Right ventricle myocardium superior (tissue), 1 donor: ENCODE results near the gene PAPPA2. TPM values are rescaled to one million over a fixed set of nuclear protein-coding genes. Genes with fewer than 3 reads are reported as not detected.

Source experiments
- ATAC-seq: fragments of 200-7000 bp; cut with Tn5 transposase; one replicate; pipeline ENCODE4 v1.9.1; 2020; ENCODE audit warnings: mild to moderate bottlenecking; ENCODE audit not compliant: poor library complexity
- DNase-seq: peaks from one replicate; pipeline ENCODE4 v3.0.0-alpha.2; 2020
- intact Hi-C: fragments of 100-400 bp; cut with DNase I; formaldehyde crosslinking; loops from one replicate; pipeline ENCODE4 v1.11.2; 2022
- total RNA-seq: library from RNA; stranded (reverse); fragmentation: NEBNext Ultra II Directional; extraction: Animal tissue kit (Norgen Biotek cat#: 25700); gene quantifications from one replicate; pipeline ENCODE4 v1.2.1, GENCODE V29; 2021
- donor health status: DM: no; HTN: yes; CAD: no; lungs with severe emphysema.

Gene PAPPA2
- total RNA-seq, 1 donor from 2014 or later = 0.32 TPM

DNA sequence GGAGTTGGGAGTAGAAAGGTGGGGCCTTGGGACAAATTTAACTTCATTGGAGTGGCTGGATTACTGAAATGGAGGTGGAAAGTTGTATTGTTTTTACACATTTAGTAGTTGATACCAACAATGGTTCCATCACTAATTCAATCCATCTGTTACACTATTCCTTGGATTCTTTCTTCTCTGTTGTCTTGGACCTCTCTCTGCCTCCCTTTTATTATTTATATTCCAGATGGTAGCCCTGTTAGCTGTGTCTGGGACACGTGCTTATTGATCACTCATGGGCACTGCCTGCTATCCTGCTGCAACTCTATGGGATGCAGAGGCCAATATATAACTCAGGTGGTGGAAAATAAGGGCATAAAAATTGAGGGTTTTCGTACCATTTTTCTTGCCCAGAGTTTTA is 346.3 kb downstream of the PAPPA2 start:
- intact Hi-C loops = no loop called here

DNA sequence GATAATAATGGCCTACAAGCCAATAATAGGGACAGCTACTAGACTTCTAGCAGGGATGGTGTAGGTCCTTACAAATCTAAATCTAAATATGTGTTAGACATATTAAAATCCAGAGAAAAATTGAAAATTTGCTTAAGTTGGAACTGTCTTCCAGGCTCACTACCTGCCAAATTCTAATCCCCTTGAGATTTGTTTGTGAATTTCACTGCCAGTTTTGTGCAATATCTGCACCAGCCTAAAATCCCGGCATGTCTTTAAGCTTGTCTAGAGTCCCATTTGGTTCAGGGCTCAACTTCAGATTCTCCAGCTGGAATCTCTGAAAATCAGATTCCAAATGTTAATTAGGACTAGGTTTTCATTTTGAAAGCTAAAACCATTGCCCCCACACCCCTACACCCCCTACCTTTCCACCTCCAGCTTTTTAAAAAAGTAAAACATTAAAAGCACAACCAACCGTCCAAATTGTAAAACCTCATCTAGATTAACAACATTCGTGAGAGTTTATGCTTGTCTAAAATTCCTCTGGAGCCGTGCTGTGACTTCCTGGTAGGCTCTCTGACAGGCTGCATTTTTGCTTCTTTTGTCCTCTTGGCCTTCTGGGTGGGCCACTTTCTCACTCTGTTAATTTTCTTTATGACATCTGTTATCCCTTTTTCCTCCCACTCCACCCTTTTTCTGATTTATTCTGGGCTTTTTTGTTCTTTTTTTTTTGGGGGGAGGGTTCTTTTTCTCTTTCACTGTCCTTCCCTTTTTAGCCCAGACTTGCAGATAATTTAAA is 348.7 kb downstream of the PAPPA2 start:
- ATAC-seq (no peak), DNase-seq (no peak)
- intact Hi-C loops = no loop called here

More for the DNA sequence above, 346.3 kb downstream of the PAPPA2 start:
- DNase-seq (no peak), ATAC-seq (no peak)

DNA sequence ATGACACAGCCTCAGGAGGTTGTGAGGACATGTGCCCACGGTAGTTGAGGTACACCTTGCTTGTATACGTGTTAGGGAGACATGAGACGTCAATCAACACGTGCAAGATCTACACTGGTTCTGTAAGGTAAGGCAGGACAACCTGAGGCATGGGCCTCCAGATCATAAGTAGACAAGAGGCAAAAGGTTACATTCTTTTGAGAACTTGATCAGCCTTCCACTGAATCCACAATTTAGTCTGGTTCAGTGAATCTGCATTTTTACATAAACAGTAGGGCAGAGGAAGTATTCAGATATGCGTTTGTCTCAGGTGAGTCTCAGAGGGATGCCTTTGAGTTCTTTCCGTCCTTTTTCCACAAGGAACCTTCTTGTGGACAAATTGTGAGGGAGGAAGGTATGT is 352.6 kb downstream of the PAPPA2 start:
- no peak for DNase-seq
- ATAC-seq = no peak
- intact Hi-C loops = no loop called here

DNA sequence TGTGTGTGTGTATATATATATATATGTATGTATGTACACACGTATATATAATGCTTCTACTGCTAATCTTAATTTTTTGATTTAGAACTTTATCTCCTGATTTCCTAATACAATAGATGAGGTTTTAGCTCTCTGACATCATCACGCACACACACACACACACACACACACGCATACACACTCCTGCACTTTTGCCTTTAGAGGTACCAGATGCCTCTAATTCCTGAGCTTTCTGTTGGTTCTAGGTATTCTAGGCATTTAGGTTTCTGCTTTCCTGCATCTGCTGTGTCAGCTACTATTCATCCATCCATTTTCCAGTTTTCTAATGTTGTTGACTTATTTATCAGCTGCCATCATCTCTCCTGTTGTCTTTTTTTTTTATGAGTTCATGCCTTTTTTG is 353.3 kb downstream of the PAPPA2 start:
- no peak for ATAC-seq
- intact Hi-C loops = no loop called here

GRCh38 chr1:176820391-176821031 is 357.5 kb downstream of the PAPPA2 start:
- intact Hi-C loops = no loop called here
- no peak for ATAC-seq

More for the DNA sequence above, 353.3 kb downstream of the PAPPA2 start:
- no peak for DNase-seq

GRCh38 chr1:176826265-176826664 is 363.3 kb downstream of the PAPPA2 start:
- DNase-seq (no peak), ATAC-seq (no peak)
- intact Hi-C loops = no loop called here

More at GRCh38 chr1:176820391-176821031, 357.5 kb downstream of the PAPPA2 start:
- no peak for DNase-seq

GRCh38 chr1:176829261-176829660 is 366.3 kb downstream of the PAPPA2 start:
- no peak for ATAC-seq
- intact Hi-C loops = no loop called here
- DNase-seq = no peak

- ATAC-seq (no peak), DNase-seq (no peak)
- intact Hi-C loops = no loop called here
Measured at GRCh38 chr1:176831150-176831549, 368.2 kb downstream of the PAPPA2 start.

DNA sequence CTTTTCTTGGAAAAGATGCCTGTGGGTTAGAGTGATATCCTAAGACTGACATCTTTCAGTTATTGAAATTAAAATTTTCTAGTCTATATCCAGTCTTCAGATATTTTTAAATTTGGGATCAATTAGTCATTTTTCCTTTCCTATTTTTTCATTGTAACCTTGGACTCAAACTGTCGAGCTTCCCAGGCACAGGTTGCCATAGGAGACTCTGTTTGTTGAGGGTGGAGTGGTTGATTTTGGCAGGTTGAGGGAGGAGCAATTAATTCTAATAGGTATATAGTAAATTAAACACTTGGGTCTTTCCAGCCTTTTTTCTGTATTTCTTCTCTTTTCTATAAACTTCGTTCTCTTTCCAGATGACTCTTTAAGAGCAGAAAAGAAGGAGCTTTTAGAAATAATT is 374.7 kb downstream of the PAPPA2 start:
- ATAC-seq = no peak
- intact Hi-C loops = no loop called here
- DNase-seq = no peak

- intact Hi-C loops = no loop called here
- DNase-seq = no peak
- no peak for ATAC-seq
Measured at GRCh38 chr1:176838276-176838995, 375.5 kb downstream of the PAPPA2 start.

DNA sequence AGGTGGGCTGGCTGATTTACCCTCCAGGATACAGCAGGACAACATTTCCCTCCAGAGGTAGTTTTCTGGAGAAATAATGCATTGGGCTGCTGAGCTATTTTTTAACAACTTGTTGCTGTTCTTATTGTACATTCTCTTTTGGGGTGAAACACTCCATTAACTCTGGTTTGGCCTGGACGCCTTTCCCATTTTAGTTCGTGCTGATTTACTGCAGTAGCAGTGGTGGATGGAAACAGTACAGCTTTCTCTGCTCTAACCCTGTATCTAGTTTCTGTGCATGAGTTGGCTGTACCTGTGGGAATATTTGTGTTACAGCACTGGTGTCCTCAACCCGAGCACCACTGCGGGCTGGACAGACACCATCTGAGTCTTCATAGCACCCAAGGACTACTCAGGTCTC is 376.2 kb downstream of the PAPPA2 start:
- ATAC-seq = no peak
- no peak for DNase-seq
- intact Hi-C loops = no loop called here

GRCh38 chr1:176841238-176841637 is 378.3 kb downstream of the PAPPA2 start:
- no peak for ATAC-seq
- DNase-seq = no peak
- intact Hi-C loops = loop anchor here (5.0 kb wide), 2 partner anchors 144 to 464 kb away; no protein-coding TSS in a partner anchor

DNA sequence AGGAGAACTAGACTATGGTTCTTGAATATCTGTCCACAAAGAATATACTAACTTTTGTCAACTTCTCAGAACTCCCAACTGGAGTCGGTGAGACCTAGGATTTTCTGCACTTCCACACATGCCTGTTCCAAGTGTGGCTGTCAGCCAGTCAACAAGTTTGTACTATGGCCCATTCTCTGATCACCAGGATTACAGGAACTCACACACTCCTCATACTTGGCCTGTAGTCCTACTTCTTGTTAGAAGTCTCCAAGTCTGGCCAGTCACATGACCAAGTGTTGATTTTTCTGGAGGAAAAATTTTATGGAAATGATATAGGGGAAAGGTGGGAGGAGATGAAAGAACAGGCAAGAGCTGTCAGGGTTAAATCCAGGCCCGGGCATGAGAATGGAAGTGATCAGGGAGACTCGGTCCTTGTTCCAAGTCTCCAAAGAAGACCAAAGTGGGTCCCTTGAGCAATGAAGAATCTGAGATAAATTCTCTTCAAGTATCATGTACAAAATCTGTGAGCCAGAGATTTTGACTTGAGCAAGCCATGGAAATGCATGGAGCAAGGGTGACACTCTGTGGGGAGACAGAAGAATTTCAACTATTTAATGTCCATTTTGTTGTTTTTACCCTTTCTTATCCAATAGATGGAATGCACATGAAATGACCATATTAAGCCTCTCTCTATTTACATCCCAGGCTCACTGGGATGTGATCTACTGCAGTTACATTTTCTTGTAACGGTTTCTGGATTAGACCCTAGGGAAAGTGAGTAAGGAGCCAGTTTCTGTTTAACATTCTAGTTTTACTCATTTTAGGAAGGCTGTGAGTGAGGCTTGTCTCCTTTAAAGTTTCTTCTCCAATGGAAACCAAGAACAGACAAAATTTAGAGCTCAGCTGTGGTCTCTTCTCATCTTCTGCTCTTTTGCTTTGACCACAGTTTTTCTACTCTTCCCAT is 380.6 kb downstream of the PAPPA2 start:
- peak; percentile 66 for ATAC-seq

DNA sequence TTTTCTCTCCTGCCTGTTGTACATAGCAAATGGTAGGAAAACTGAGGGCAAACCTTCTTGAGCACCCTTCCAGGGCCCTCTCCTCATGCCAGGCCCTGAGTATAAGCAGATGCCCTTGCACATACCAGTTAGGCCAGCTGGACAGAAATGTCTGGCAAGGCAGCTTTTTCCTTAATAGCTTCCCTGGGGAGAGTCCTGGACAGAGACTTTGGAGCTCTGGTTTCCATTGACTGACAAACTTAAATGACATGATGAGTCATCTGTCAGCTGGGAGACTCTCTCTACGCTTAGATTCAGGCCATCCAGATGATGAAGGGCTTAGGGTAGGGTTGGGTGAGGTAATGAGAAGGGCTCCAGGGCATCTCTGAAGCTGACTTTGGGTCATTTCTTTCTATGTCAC is 384.1 kb downstream of the PAPPA2 start:
- intact Hi-C loops = no loop called here
- DNase-seq (no peak), ATAC-seq (peak; percentile 93)

More for the DNA sequence above, 380.6 kb downstream of the PAPPA2 start:
- DNase-seq = no peak
- intact Hi-C loops = loop anchor here (2.0 to 5.0 kb wide), 3 partner anchors 146 to 466 kb away; no protein-coding TSS in a partner anchor

DNA sequence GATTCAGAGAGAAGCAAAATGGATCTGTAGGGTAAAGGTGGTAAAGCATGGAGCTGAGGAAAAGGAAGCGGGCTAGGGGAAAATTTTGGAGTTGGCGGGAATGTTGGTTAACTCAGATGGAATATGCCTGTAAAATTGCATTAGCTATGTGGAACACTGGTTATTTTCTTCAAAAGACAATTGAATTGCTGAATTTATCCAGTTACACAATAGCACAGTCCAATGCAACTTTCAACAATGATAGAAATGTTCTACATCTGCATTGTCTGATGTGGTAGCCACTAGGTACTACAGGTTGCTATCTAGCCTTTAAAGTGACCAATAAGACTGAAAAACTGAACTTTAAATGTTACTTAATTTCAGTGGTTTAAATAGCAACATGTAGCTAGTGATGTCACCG is 386.3 kb downstream of the PAPPA2 start:
- no peak for ATAC-seq
- DNase-seq = no peak
- intact Hi-C loops = no loop called here

DNA sequence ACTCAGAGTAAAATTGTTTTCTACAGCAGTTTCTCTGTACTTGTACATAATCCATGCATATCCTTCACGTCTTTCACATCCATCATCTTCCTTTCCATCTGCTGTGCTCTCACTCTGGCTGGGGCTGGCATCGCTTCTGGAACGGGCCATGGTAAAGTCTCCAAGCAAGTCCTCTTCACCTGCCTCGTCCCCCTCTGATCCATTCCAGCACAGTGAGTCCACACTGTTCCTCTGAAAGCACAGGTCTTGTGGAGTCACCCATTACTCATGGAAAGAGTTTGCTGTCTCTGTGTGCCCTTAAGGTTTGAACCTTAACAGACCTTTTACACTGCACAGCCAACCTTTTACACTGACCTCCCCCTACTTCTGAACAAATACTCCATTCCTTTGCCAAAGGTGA is 387.9 kb downstream of the PAPPA2 start:
- no peak for ATAC-seq
- no peak for DNase-seq
- intact Hi-C loops = no loop called here

DNA sequence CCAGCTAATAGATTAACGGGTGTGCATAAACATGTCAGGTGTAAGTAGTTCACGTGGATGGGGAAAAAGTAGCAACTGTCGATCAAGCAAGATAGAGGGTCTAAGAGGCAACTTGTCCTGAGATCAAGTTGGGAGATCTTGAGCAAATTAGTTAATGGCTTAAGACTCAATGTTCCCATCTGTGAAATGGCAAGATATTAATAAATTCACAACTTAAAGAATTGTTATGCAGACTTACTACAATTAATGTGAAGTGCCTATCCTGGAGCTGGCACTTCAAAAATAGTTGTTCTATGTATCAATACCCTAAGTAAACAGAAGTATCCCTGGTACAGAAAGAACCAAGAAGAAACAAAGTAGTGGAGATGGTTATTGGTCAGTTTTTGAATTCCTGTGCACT is 389.1 kb downstream of the PAPPA2 start:
- ATAC-seq (no peak), DNase-seq (no peak)
- intact Hi-C loops = no loop called here

- ATAC-seq = peak; percentile 87
- intact Hi-C loops = no loop called here
Measured at GRCh38 chr1:176853503-176853902, 390.5 kb downstream of the PAPPA2 start.

More at GRCh38 chr1:176853503-176853902, 390.5 kb downstream of the PAPPA2 start:
- no peak for DNase-seq
